ENCODE measurements around the gene GPR18. TPM values are rescaled to one million over a fixed set of nuclear protein-coding genes. Genes with fewer than 3 reads are reported as not detected.

Gene GPR18
- total and polyA plus RNA-seq, 11 donors, result 0.04 to 1.1 (median 0.34) TPM; not detected in 8

DNA sequence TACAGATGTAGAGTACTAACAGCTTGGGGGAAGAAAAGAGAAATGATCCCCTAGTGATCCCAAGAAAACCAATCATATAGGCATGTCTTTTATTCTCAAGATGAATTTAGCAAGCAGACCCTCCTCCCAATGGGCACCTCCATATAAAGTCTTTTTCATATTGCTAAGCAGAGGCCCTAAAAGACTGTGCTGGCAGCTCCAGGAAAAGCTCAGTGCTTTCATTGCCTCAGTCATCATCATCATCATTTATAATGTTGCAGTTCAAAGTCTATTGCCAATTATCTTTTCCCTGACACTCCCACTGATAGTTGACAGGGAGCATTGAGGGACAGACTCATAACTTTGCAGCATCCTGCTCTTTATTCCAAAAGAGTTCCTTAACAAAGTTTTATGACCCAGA is 36.0 kb upstream of the GPR18 start:
- no peak for ATAC-seq
- Histone ChIP-seq H3K27ac (no peak overlapping the region), H3K36me3 (peaks cover 0 to 7% (median 0%) of the 10 kb centered on the region in 9 donors), H3K9me3 (no peaks in the 10 kb centered on the region), H3K4me1 (peaks cover 0 to 69% (median 0%) of the 10 kb centered on the region in 12 donors), H3K4me3 (no peak overlapping the region), H3K27me3 (no peaks in the 10 kb centered on the region)
- intact Hi-C loops (cut with DNase I), result no loop called here
- no peak for TF ChIP-seq POLR2A (IDR thresholded peaks at IDR 0.05)
- TF ChIP-seq, protein P1, sequence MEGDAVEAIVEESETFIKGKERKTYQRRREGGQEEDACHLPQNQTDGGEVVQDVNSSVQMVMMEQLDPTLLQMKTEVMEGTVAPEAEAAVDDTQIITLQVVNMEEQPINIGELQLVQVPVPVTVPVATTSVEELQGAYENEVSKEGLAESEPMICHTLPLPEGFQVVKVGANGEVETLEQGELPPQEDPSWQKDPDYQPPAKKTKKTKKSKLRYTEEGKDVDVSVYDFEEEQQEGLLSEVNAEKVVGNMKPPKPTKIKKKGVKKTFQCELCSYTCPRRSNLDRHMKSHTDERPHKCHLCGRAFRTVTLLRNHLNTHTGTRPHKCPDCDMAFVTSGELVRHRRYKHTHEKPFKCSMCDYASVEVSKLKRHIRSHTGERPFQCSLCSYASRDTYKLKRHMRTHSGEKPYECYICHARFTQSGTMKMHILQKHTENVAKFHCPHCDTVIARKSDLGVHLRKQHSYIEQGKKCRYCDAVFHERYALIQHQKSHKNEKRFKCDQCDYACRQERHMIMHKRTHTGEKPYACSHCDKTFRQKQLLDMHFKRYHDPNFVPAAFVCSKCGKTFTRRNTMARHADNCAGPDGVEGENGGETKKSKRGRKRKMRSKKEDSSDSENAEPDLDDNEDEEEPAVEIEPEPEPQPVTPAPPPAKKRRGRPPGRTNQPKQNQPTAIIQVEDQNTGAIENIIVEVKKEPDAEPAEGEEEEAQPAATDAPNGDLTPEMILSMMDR (IDR thresholded peaks at IDR 0.05), result no peak
- DNase-seq, result no peak

- H3K4me1 ChIP-seq, result peaks cover 0 to 70% (median 3%) of the 10 kb centered on the region in 12 donors
- DNase-seq, result no peak
- ATAC-seq, result no peak
- no peak overlapping the region for H3K4me3 ChIP-seq
- H3K27ac ChIP-seq, result peak overlapping the region in 1 of 12 donors; percentile 61
- TF ChIP-seq, protein P1 (IDR thresholded peaks at IDR 0.05), result no peak
- no peak for TF ChIP-seq POLR2A (IDR thresholded peaks at IDR 0.05)
- H3K36me3 ChIP-seq, result peaks cover 0 to 7% (median 0%) of the 10 kb centered on the region in 9 donors
- no peaks in the 10 kb centered on the region for H3K27me3 ChIP-seq
- 85 to 92% (median 87%) methylated on average over 2 of the region's 2 CpGs for WGBS, 4 donors
- no peaks in the 10 kb centered on the region for H3K9me3 ChIP-seq
- intact Hi-C loops (cut with DNase I), result no loop called here
Observed at GRCh38 chr13:99293178-99293577, 35.0 kb upstream of the GPR18 start.

- 79 to 85% (median 82%) methylated on average over 3 of the region's 3 CpGs for WGBS, 4 donors
- H3K27ac ChIP-seq, result no peak overlapping the region
- H3K4me1 ChIP-seq, result peaks cover 0 to 73% (median 21%) of the 10 kb centered on the region in 12 donors
- H3K36me3 ChIP-seq, result peaks cover 0 to 7% (median 0%) of the 10 kb centered on the region in 9 donors
- no peaks in the 10 kb centered on the region for H3K9me3 ChIP-seq
- DNase-seq (no peak), ATAC-seq (no peak)
- no peaks in the 10 kb centered on the region for H3K27me3 ChIP-seq
- intact Hi-C loops (cut with DNase I), result no loop called here
- no peak overlapping the region for H3K4me3 ChIP-seq
- no peak for TF ChIP-seq POLR2A (IDR thresholded peaks at IDR 0.05)
- TF ChIP-seq, protein P1 (IDR thresholded peaks at IDR 0.05), result no peak
Observed at GRCh38 chr13:99290894-99291293, 32.7 kb upstream of the GPR18 start.

GRCh38 chr13:99289674-99290337 is 31.6 kb upstream of the GPR18 start:
- Histone ChIP-seq H3K27ac (peak overlapping the region in 1 of 12 donors; percentile 74), H3K9me3 (no peaks in the 10 kb centered on the region), H3K27me3 (no peaks in the 10 kb centered on the region), H3K36me3 (peaks cover 0 to 5% (median 0%) of the 10 kb centered on the region in 9 donors), H3K4me1 (peaks cover 0 to 73% (median 30%) of the 10 kb centered on the region in 12 donors), H3K4me3 (no peak overlapping the region)
- intact Hi-C loops (cut with DNase I), result loop anchor here in 1 of 10 donors (10.0 kb wide), 1 partner anchor 95 kb away; no protein-coding TSS in a partner anchor
- ATAC-seq, result no peak
- no peak for DNase-seq
- TF ChIP-seq POLR2A (IDR thresholded peaks at IDR 0.05), result no peak
- TF ChIP-seq, protein P1 (IDR thresholded peaks at IDR 0.05), result no peak
- WGBS, 4 donors, result 90 to 94% (median 92%) methylated on average over 7 of the region's 7 CpGs
